Subcutaneous abdominal adipose tissue (tissue), 5 donors: ENCODE measurements around the gene PDZD2.
"Not testable (repeated sequence)": the region's sequence is repeated elsewhere in the genome, so short reads cannot be mapped to it uniquely, and the experiment has no call there.

Experiments
- H3K27ac ChIP-seq: one replicate; pipeline ENCODE4 v1.7.0; 2013; ENCODE audit warnings: low read depth, mild to moderate bottlenecking, inconsistent platforms, low read length, moderate library complexity
- H3K27me3 ChIP-seq, 5 donors: one replicate each; pipeline ENCODE4 v1.7.0; 2013; ENCODE audit warnings: low read length in 5 of 5, inconsistent platforms in 1 of 5; ENCODE audit not compliant: control insufficient read depth in 5 of 5, insufficient read depth in 4 of 5
- H3K36me3 ChIP-seq, 5 donors: one replicate each; pipeline ENCODE4 v1.7.0; 2013; ENCODE audit warnings: low read length in 5 of 5; ENCODE audit not compliant: control insufficient read depth in 5 of 5, insufficient read depth in 5 of 5
- H3K4me1 ChIP-seq, 5 donors: one replicate each; pipeline ENCODE4 v1.7.0; 2013; ENCODE audit warnings: low read length in 5 of 5, mild to moderate bottlenecking in 3 of 5, moderate library complexity in 1 of 5; ENCODE audit not compliant: control insufficient read depth in 5 of 5, insufficient read depth in 5 of 5
- H3K4me3 ChIP-seq, 5 donors: one replicate each; pipeline ENCODE4 v1.7.0; 2013; ENCODE audit warnings: low read length in 5 of 5, low read depth in 1 of 5
- H3K9ac ChIP-seq, 5 donors: one replicate each; pipeline ENCODE4 v1.7.0; 2013; ENCODE audit warnings: low read length in 5 of 5, mild to moderate bottlenecking in 4 of 5, moderate library complexity in 3 of 5
- H3K9me3 ChIP-seq, 5 donors: one replicate each; pipeline ENCODE4 v1.7.0; 2013; ENCODE audit warnings: low read length in 5 of 5; ENCODE audit not compliant: control insufficient read depth in 5 of 5
- donor health status: healthy.
- donor health status: healthy.
- donor health status: healthy.
- donor health status: healthy.
- donor health status: healthy.

PDZD2 gene

DNA sequence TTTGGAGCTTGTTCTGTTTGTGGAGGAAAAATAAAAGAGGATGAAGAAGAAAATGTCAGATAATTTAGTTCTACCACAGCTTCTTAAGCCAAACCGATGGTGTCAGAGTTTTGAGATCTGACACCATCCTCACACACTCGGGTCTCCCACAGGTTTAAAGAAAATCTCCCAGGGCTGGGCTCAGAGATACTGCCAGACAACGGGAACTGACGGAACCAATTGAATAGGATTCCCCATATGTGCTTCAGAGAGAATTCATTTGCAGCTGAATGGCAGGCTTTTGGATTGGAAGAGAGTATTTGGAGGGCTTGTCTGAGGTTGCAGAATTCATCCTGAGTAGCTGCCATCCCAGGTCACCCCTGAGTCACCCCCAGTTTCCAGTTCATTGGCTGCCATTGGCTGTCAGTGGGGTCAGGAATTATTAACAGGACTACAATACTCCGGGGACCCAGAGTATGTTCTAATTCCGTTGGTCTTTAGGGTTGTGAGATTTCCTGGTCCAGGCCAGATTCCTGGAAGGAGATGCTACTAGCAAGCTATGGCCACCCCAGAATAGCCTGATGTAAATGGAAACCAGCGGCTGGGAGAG lies 131.3 kb downstream of the PDZD2 start:
- no peak overlapping the region for H3K27ac ChIP-seq
- peaks cover 0 to 16% (median 11%) of the 10 kb centered on the region in 5 donors for H3K4me1 ChIP-seq
- no peaks in the 10 kb centered on the region for H3K9me3 ChIP-seq
- no peak overlapping the region for H3K4me3 ChIP-seq
- H3K36me3 ChIP-seq = no peaks in the 10 kb centered on the region
- no peak overlapping the region for H3K9ac ChIP-seq
- H3K27me3 ChIP-seq = peaks cover 0 to 4% (median 0%) of the 10 kb centered on the region in 5 donors

DNA sequence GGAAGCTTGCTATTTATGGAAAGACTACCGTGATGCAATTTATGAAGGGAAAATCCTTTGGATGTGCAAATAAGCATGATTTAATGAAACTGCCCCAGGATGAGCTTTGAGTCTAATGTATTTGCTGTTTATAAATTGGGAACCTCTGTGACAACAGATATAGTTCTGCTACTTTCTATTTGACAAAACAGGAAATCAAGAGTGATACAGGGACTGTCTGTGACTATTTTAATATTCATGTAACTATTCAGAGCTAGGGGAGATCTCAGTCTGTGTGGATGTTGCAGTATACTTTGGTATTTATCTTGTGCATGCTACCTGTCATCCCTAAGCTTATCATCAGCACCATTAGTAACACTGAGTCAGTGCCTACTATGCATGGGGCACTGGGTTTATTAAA lies 132.1 kb downstream of the PDZD2 start:
- no peaks in the 10 kb centered on the region for H3K36me3 ChIP-seq
- H3K9ac ChIP-seq = no peak overlapping the region
- no peak overlapping the region for H3K27ac ChIP-seq
- peaks cover 0 to 23% (median 18%) of the 10 kb centered on the region in 5 donors for H3K4me1 ChIP-seq
- peaks cover 0 to 4% (median 0%) of the 10 kb centered on the region in 5 donors for H3K27me3 ChIP-seq
- H3K4me3 ChIP-seq = no peak overlapping the region
- no peaks in the 10 kb centered on the region for H3K9me3 ChIP-seq

- Histone ChIP-seq H3K27me3 (peaks cover 0 to 4% (median 0%) of the 10 kb centered on the region in 5 donors), H3K4me1 (peaks cover 0 to 25% (median 19%) of the 10 kb centered on the region in 5 donors), H3K9ac (no peak overlapping the region), H3K4me3 (no peak overlapping the region), H3K27ac (no peak overlapping the region), H3K9me3 (no peaks in the 10 kb centered on the region), H3K36me3 (no peaks in the 10 kb centered on the region)
These were observed 132.6 kb downstream of the PDZD2 start for GRCh38 chr5:31771500-31771899.

- H3K9ac ChIP-seq, H3K4me3 ChIP-seq, H3K27ac ChIP-seq, H3K27me3 ChIP-seq, H3K9me3 ChIP-seq, H3K36me3 ChIP-seq: not testable (repeated sequence)
- peaks cover 0 to 21% (median 8%) of the 10 kb centered on the region in 5 donors for H3K4me1 ChIP-seq
These were observed 137.4 kb downstream of the PDZD2 start for GRCh38 chr5:31776294-31776693.

GRCh38 chr5:31776976-31777651 lies 138.2 kb downstream of the PDZD2 start:
- Histone ChIP-seq H3K27me3 (no peaks in the 10 kb centered on the region), H3K27ac (no peak overlapping the region), H3K4me1 (peaks cover 0 to 21% (median 8%) of the 10 kb centered on the region in 5 donors), H3K9ac (no peak overlapping the region), H3K4me3 (no peak overlapping the region), H3K36me3 (no peaks in the 10 kb centered on the region), H3K9me3 (no peaks in the 10 kb centered on the region)

GRCh38 chr5:31781772-31782171 lies 142.8 kb downstream of the PDZD2 start:
- H3K9me3 ChIP-seq = no peaks in the 10 kb centered on the region
- H3K4me3 ChIP-seq = no peak overlapping the region
- no peaks in the 10 kb centered on the region for H3K36me3 ChIP-seq
- H3K9ac ChIP-seq = no peak overlapping the region
- H3K4me1 ChIP-seq = peaks cover 0 to 9% (median 3%) of the 10 kb centered on the region in 5 donors
- H3K27me3 ChIP-seq = no peaks in the 10 kb centered on the region
- H3K27ac ChIP-seq = no peak overlapping the region

- Histone ChIP-seq H3K27ac (no peak overlapping the region), H3K9me3 (no peaks in the 10 kb centered on the region), H3K4me3 (no peak overlapping the region), H3K9ac (no peak overlapping the region), H3K27me3 (no peaks in the 10 kb centered on the region), H3K36me3 (no peaks in the 10 kb centered on the region), H3K4me1 (peaks cover 0 to 9% (median 3%) of the 10 kb centered on the region in 5 donors)
These were observed 144.2 kb downstream of the PDZD2 start for GRCh38 chr5:31783086-31783645.

- Histone ChIP-seq H3K9ac (no peak overlapping the region), H3K36me3 (no peaks in the 10 kb centered on the region), H3K27me3 (no peaks in the 10 kb centered on the region), H3K4me3 (no peak overlapping the region), H3K9me3 (no peaks in the 10 kb centered on the region), H3K4me1 (peaks cover 0 to 9% (median 3%) of the 10 kb centered on the region in 5 donors), H3K27ac (no peak overlapping the region)
These were observed 144.8 kb downstream of the PDZD2 start for GRCh38 chr5:31783731-31784130.

DNA sequence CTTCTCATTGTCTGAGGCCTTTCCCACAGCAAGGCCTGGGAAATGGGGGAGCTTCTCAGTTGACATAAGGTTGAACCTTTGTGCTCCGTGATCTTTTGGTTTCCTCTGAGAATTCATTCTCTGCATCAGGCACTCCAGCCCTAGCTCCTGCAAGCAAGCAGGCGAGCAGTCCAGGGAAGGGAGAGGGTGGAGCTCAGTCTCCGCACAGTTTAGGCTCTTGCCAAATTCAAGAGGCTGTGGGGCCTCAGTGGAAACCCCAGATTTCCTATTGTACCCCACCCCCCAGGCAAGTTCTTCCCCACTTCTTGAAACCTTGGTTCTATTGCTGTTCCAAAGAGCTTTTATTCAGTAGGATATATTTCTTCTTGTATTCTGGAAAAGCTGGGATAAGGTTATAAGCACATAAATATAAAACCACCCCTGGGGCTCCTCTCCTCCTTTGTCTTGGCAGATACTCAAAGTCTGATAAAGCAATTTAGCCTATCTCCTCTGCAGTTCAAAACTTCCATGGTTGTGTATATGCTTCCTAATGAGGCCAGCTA lies 147.2 kb downstream of the PDZD2 start:
- H3K27me3 ChIP-seq = no peaks in the 10 kb centered on the region
- H3K9me3 ChIP-seq = no peaks in the 10 kb centered on the region

GRCh38 chr5:31794009-31794408 lies 155.1 kb downstream of the PDZD2 start:
- Histone ChIP-seq H3K36me3 (no peaks in the 10 kb centered on the region), H3K4me3 (no peak overlapping the region), H3K9ac (no peak overlapping the region)

More for the DNA sequence above, 147.2 kb downstream of the PDZD2 start:
- Histone ChIP-seq H3K9ac (no peak overlapping the region), H3K4me1 (peaks cover 0 to 9% (median 3%) of the 10 kb centered on the region in 5 donors), H3K27ac (no peak overlapping the region), H3K36me3 (no peaks in the 10 kb centered on the region), H3K4me3 (no peak overlapping the region)

More at GRCh38 chr5:31794009-31794408, 155.1 kb downstream of the PDZD2 start:
- Histone ChIP-seq H3K4me1 (peaks cover 0 to 8% (median 2%) of the 10 kb centered on the region in 5 donors), H3K27ac (no peak overlapping the region), H3K27me3 (peaks cover 0 to 4% (median 0%) of the 10 kb centered on the region in 5 donors), H3K9me3 (no peaks in the 10 kb centered on the region)
